ENCODE data around the gene ZNF296. TPM values are rescaled to one million over a fixed set of nuclear protein-coding genes. Genes with fewer than 3 reads are reported as not detected.
A peak's percentile ranks its signal among the peaks of the same experiment; 100 is the strongest.

The ZNF296 gene
- total and polyA plus RNA-seq, 2 of the 13 experiments (the other 11 are each of a cell fraction or from before 2014, with no cell fraction given) = 0.26 to 0.62 TPM

- TF ChIP-seq ZNF775 (CRISPR knock-in tag; IDR thresholded peaks at IDR 0.05; ENCODE audit: borderline replicate concordance) = no peak
- peak; percentile 23 for TF ChIP-seq AGO2 (optimal IDR thresholded peaks at IDR 0.05; ENCODE audit: low read depth, low read length)
- ATAC-seq = no peak
- intact Hi-C loops (cut with micrococcal nuclease; ENCODE audit: unreplicated experiment) (no loop called here), in situ Hi-C loops (cut with HindIII; ENCODE audit: extremely low pct_ligation_motif_present, low pct_unique_long_range_greater_than_20kb) (no loop called here)
- Histone ChIP-seq H3K79me2 (ENCODE audit: insufficient read depth, low read length) (peaks cover 10% of the 10 kb centered on the region), H3K4me3 (replicated peaks in 1 of 3; ENCODE audit: insufficient read depth in 1 of 3, low read depth in 2 of 3, low read length in 3 of 3) (no peak overlapping the region), H3K9me3 (ENCODE audit: low read length) (no peaks in the 10 kb centered on the region), H3K4me2 (ENCODE audit: low read depth, low read length) (no peak overlapping the region), H4K20me1 (ENCODE audit: insufficient read depth, low read length) (no peaks in the 10 kb centered on the region), H3K27me3 (ENCODE audit: control insufficient read depth in 1 of 2, insufficient read depth in 2 of 2, low read length in 2 of 2) (no peaks in the 10 kb centered on the region), H3K36me3 (replicated peaks in 1 of 2; ENCODE audit: control insufficient read depth in 1 of 2, insufficient read depth in 2 of 2, low read length in 2 of 2) (peaks cover 5 to 31% of the 10 kb centered on the region in 2 experiments; a peak in 4 of 5 replicates), H2AFZ (ENCODE audit: low read length) (no peak overlapping the region), H3K9ac (ENCODE audit: insufficient read depth, low read depth, low read length) (no peak overlapping the region), H3K4me1 (ENCODE audit: insufficient read depth, low read length) (peaks cover 5% of the 10 kb centered on the region), H3K27ac (ENCODE audit: extremely low read length, insufficient read depth, low read length) (no peak overlapping the region)
- DNase-seq (ENCODE audit: low spot score) = no peak
- 98% methylated on average over 11 of the region's 11 CpGs for WGBS (ENCODE audit: low lambda C conversion rate)
- no TSS peak for BruUV-seq (replicated peaks)
- ChIA-PET POLR2A (no interaction called here), CTCF (ENCODE audit: low intra/inter-chr PET ratio, low total read pairs) (no interaction called here)
- no peak for FAIRE-seq
These were observed 11.3 kb upstream of the ZNF296 start for GRCh38 chr19:45087531-45087930.

GRCh38 chr19:45086480-45086879, 10.2 kb upstream of the ZNF296 start:
- peaks cover 10 to 35% of the 10 kb centered on the region in 2 experiments; a peak in 4 of 5 replicates for H3K36me3 ChIP-seq (replicated peaks in 1 of 2; ENCODE audit: control insufficient read depth in 1 of 2, insufficient read depth in 2 of 2, low read length in 2 of 2)
- POLR2A ChIA-PET = no interaction called here
- peaks cover 7% of the 10 kb centered on the region; the same call in 1 of the 2 replicates for H3K4me1 ChIP-seq (ENCODE audit: insufficient read depth, low read length)
- FAIRE-seq (no peak), DNase-seq (ENCODE audit: low spot score) (no peak), ATAC-seq (no peak)
- peaks cover 21% of the 10 kb centered on the region for H3K79me2 ChIP-seq (ENCODE audit: insufficient read depth, low read length)
- H3K9ac ChIP-seq (ENCODE audit: insufficient read depth, low read depth, low read length) = no peak overlapping the region
- CTCF ChIA-PET (ENCODE audit: low intra/inter-chr PET ratio, low total read pairs) = no interaction called here
- intact Hi-C loops (cut with micrococcal nuclease; ENCODE audit: unreplicated experiment) (no loop called here), in situ Hi-C loops (cut with HindIII; ENCODE audit: extremely low pct_ligation_motif_present, low pct_unique_long_range_greater_than_20kb) (no loop called here)
- no peak overlapping the region for H2AFZ ChIP-seq (ENCODE audit: low read length)
- H4K20me1 ChIP-seq (ENCODE audit: insufficient read depth, low read length) = no peaks in the 10 kb centered on the region
- no peak overlapping the region for H3K27ac ChIP-seq (ENCODE audit: extremely low read length, insufficient read depth, low read length)
- BruUV-seq (replicated peaks) = no TSS peak
- no peaks in the 10 kb centered on the region for H3K27me3 ChIP-seq (ENCODE audit: control insufficient read depth in 1 of 2, insufficient read depth in 2 of 2, low read length in 2 of 2)
- H3K4me3 ChIP-seq (replicated peaks in 1 of 3; ENCODE audit: insufficient read depth in 1 of 3, low read depth in 2 of 3, low read length in 3 of 3) = no peak overlapping the region
- WGBS (ENCODE audit: low lambda C conversion rate) = 100% methylated on average over 4 of the region's 4 CpGs
- H3K9me3 ChIP-seq (ENCODE audit: low read length) = no peaks in the 10 kb centered on the region
- no peak overlapping the region for H3K4me2 ChIP-seq (ENCODE audit: low read depth, low read length)
- TF ChIP-seq ZNF572 (CRISPR knock-in tag; IDR thresholded peaks at IDR 0.05) (no peak), ATF7 (IDR thresholded peaks at IDR 0.05) (no peak), ATF7 (CRISPR knock-in tag; IDR thresholded peaks at IDR 0.05) (no peak), ZNF317 (CRISPR knock-in tag; IDR thresholded peaks at IDR 0.05) (no peak), SNAPC4 (CRISPR knock-in tag; IDR thresholded peaks at IDR 0.05) (no peak), ZNF569 (CRISPR knock-in tag; IDR thresholded peaks at IDR 0.05; ENCODE audit: borderline replicate concordance) (no peak), MTA1 (CRISPR knock-in tag; IDR thresholded peaks at IDR 0.05; ENCODE audit: borderline replicate concordance) (no peak), ZNF530 (CRISPR knock-in tag; IDR thresholded peaks at IDR 0.05; ENCODE audit: low read depth) (no peak), MTA3 (CRISPR knock-in tag; IDR thresholded peaks at IDR 0.05) (no peak), ZXDC (CRISPR knock-in tag; IDR thresholded peaks at IDR 0.05) (no peak)
